Activated T-cell treated with anti-CD3 and anti-CD28 coated beads, Interleukin-2, amount 50 U/mL, for 4 hours (primary cell): ENCODE data around the gene KCNC3. TPM values are rescaled to one million over a fixed set of nuclear protein-coding genes. Genes with fewer than 3 reads are reported as not detected.

Experiments used
- ATAC-seq, 2 donors: fragments of 200-7000 bp; cut with Tn5 transposase; one replicate each; pipeline ENCODE4 v1.10.0; 2021
- DNase-seq: peaks from one replicate; pipeline ENCODE4 v3.0.0-alpha.2; 2020
- H3K27me3 Mint-ChIP-seq: one replicate; pipeline ENCODE4 v1.8.0; 2021; ENCODE audit warnings: low read depth, mixed read lengths
- H3K36me3 Mint-ChIP-seq: one replicate; pipeline ENCODE4 v1.8.0; 2022; ENCODE audit warnings: mixed read lengths; ENCODE audit not compliant: insufficient read depth
- H3K4me1 Mint-ChIP-seq: one replicate; pipeline ENCODE4 v1.8.0; 2021; ENCODE audit warnings: low read depth, mixed read lengths
- H3K4me3 Mint-ChIP-seq: one replicate; pipeline ENCODE4 v1.8.0; 2021; ENCODE audit warnings: mild to moderate bottlenecking, moderate library complexity, mixed read lengths
- H3K9me3 Mint-ChIP-seq: one replicate; pipeline ENCODE4 v1.8.0; 2021; ENCODE audit warnings: mixed read lengths
- total RNA-seq, 3 donors: library from RNA; stranded (reverse); gene quantifications; one replicate each; pipeline ENCODE4 v1.2.1, GENCODE V29; 2021

The KCNC3 gene
- total RNA-seq, 3 donors from 2014 or later = 4.1 to 5.6 (median 4.6) TPM

- no peaks in the 10 kb centered on the region for H3K4me1 Mint-ChIP-seq
- no peaks in the 10 kb centered on the region for H3K9me3 Mint-ChIP-seq
- no peak for DNase-seq
- no peak for ATAC-seq
- H3K36me3 Mint-ChIP-seq = no peaks in the 10 kb centered on the region
- peaks cover 28% of the 10 kb centered on the region for H3K27me3 Mint-ChIP-seq
- H3K4me3 Mint-ChIP-seq = no peak overlapping the region
Observed at GRCh38 chr19:50273821-50274220, 55.4 kb downstream of the KCNC3 start.

DNA sequence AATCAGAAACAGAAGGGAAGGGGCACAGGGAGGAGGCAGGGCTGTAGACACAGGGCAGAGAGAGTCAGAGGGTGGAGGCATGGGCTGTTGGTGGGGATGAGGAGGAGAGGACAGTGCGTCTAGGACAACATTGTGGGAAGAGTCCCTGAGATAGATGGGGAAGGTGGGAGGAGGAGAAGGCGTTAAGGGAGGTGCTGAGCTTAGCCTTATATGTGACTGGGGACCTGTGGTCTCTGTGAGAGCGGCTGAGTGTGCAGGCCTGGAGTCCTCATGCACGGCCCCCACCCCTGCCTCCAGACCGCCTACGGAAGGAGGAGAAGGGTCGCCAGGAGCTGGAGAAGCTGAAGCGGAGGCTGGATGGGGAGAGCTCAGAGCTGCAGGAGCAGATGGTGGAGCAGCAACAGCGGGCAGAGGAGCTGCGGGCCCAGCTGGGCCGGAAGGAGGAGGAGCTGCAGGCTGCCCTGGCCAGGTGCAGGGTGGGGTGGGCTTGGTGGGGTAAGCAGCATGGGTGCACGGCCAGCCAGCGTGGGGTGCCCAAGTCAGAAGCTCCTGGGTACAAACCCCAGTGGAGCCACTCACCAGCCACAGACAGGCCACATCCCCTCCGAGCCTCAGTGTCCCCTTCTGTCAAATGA is 56.8 kb downstream of the KCNC3 start:
- DNase-seq (no peak), ATAC-seq (no peak)
- Mint-ChIP-seq H3K27me3 (peaks cover 42% of the 10 kb centered on the region), H3K4me1 (no peaks in the 10 kb centered on the region), H3K36me3 (no peaks in the 10 kb centered on the region), H3K9me3 (no peaks in the 10 kb centered on the region), H3K4me3 (no peak overlapping the region)

DNA sequence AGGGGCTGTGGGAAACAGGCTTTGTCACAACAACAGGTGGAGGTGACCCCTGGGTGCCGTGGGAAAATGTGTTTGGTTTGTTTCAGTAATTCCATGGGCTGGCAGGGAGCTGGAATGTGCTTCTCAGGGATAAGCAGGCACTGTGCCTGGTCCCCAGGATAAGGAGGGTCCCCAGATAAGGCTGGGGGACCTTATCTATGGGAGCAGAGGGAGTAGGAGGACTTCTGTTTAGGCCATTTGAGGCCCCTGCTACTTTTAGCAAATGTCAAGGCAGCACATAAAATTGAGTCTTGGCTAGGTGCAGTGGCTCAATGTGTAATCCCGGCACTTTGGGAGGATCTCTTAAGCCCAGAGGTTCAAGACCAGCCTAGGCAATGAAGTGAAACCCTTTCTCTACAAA is 59.5 kb downstream of the KCNC3 start:
- no peak for ATAC-seq

DNA sequence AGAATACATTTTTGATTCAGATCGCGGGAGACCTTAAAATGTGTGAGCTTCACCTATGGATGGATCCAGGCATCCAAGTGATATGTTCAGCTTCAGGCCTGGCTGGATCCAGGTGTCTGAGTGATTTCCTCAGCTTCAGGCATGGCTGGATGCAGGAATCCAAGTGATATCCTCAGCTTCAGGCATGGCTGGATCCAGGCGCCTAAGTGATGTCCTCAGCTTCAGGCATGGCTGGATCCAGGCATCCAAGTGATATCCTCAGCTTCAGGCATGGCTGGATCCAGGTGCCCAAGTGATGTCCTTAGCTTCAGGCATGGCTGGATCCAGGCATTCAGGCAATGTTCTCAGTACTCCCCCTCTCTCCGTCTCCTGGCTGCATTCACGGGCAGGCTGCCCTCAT is 60.7 kb downstream of the KCNC3 start:
- Mint-ChIP-seq H3K9me3 (no peaks in the 10 kb centered on the region), H3K27me3 (peaks cover 31% of the 10 kb centered on the region), H3K4me3 (no peak overlapping the region), H3K4me1 (no peaks in the 10 kb centered on the region), H3K36me3 (no peaks in the 10 kb centered on the region)
- ATAC-seq (no peak), DNase-seq (no peak)

More for the DNA sequence above, 59.5 kb downstream of the KCNC3 start:
- H3K4me3 Mint-ChIP-seq = no peak overlapping the region
- H3K9me3 Mint-ChIP-seq = no peaks in the 10 kb centered on the region
- no peaks in the 10 kb centered on the region for H3K4me1 Mint-ChIP-seq
- no peaks in the 10 kb centered on the region for H3K36me3 Mint-ChIP-seq
- H3K27me3 Mint-ChIP-seq = peaks cover 31% of the 10 kb centered on the region
- DNase-seq = no peak

GRCh38 chr19:50268041-50268440 is 61.1 kb downstream of the KCNC3 start:
- peaks cover 31% of the 10 kb centered on the region for H3K27me3 Mint-ChIP-seq
- no peaks in the 10 kb centered on the region for H3K9me3 Mint-ChIP-seq
- ATAC-seq (no peak), DNase-seq (no peak)
- no peak overlapping the region for H3K4me3 Mint-ChIP-seq
- no peaks in the 10 kb centered on the region for H3K4me1 Mint-ChIP-seq
- H3K36me3 Mint-ChIP-seq = no peaks in the 10 kb centered on the region

GRCh38 chr19:50266896-50267295 is 62.3 kb downstream of the KCNC3 start:
- Mint-ChIP-seq H3K36me3 (no peaks in the 10 kb centered on the region), H3K4me3 (no peak overlapping the region), H3K4me1 (no peaks in the 10 kb centered on the region), H3K9me3 (no peaks in the 10 kb centered on the region), H3K27me3 (peaks cover 27% of the 10 kb centered on the region)
- ATAC-seq = peak; percentile 34 to 38
- peak; percentile 16 for DNase-seq

- ATAC-seq (no peak), DNase-seq (no peak)
- no peaks in the 10 kb centered on the region for H3K36me3 Mint-ChIP-seq
- H3K27me3 Mint-ChIP-seq = peaks cover 24% of the 10 kb centered on the region
- no peak overlapping the region for H3K4me3 Mint-ChIP-seq
- H3K9me3 Mint-ChIP-seq = no peaks in the 10 kb centered on the region
- H3K4me1 Mint-ChIP-seq = no peaks in the 10 kb centered on the region
Observed at GRCh38 chr19:50266041-50266440, 63.1 kb downstream of the KCNC3 start.

DNA sequence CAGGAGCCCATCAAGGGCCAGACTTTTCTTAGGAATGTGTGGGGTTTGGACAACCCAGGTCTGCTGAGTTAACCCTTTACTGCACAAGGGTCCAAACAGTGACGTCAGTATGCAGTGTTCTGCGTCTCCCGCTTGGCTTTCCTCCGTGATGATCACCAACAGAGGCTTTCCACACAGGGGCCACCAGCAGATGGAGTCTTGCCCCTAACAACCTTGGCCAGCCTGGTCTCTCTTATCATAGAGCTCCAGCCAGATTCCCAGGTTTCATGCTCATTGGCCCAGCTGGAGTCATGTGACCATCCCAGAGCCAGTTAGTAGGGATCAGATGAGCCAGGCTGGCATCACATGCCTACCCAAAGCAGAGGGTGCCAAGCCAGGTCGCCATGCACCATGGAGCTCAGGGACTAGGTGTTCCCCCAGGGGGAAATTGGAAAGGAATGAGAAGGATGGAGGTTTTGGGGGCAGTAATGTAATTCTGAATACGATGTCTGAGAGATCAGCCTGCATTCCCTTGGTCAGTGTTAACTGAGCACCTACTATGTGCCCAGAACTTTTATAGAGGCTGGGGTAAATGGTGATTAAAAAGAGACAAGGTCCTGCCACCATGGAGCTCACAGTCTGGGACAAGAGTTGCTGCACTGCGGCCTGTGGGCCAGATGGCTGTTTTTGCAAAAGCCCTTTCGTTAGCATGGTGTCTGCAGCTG is 64.5 kb downstream of the KCNC3 start:
- no peaks in the 10 kb centered on the region for H3K4me1 Mint-ChIP-seq
- no peaks in the 10 kb centered on the region for H3K9me3 Mint-ChIP-seq
- ATAC-seq (no peak), DNase-seq (no peak)
- no peak overlapping the region for H3K4me3 Mint-ChIP-seq
- peaks cover 20% of the 10 kb centered on the region for H3K27me3 Mint-ChIP-seq
- H3K36me3 Mint-ChIP-seq = no peaks in the 10 kb centered on the region

GRCh38 chr19:50263176-50263575 is 66.0 kb downstream of the KCNC3 start:
- Mint-ChIP-seq H3K4me1 (no peaks in the 10 kb centered on the region), H3K4me3 (no peak overlapping the region), H3K36me3 (no peaks in the 10 kb centered on the region), H3K27me3 (peaks cover 10% of the 10 kb centered on the region), H3K9me3 (no peaks in the 10 kb centered on the region)
- ATAC-seq (no peak), DNase-seq (no peak)

Other genes with a start within 250 kb of the KCNC3 start
- not detected for gene IZUMO2, start 166.1 kb downstream of the KCNC3 start, total RNA-seq
- under 1 TPM; 0.25 to 0.63 (median 0.34) TPM for gene MYH14, start 125.8 kb downstream of the KCNC3 start, total RNA-seq
- gene NAPSA, start 36.3 kb upstream of the KCNC3 start, total RNA-seq = 10 to 100 TPM in 2 of 3 donors, 1 to 10 TPM in 1; 9.1 to 21.1 (median 10.4) TPM
- 100 to 1,000 TPM; 106 to 107 (median 106) TPM for gene NR1H2, start 47.1 kb upstream of the KCNC3 start, total RNA-seq
- 100 to 1,000 TPM; 182 to 246 (median 214) TPM for gene POLD1, start 55.0 kb upstream of the KCNC3 start, total RNA-seq
- 1 to 10 TPM; 1.9 to 6.7 (median 2.1) TPM for gene SPIB, start 89.6 kb upstream of the KCNC3 start, total RNA-seq
- gene MYBPC2, start 103.5 kb upstream of the KCNC3 start, total RNA-seq = under 1 TPM in 2 of 3 donors, not detected in 1; 0.08 to 0.60 TPM
- 100 to 1,000 TPM; 111 to 122 (median 117) TPM for gene EMC10, start 147.1 kb upstream of the KCNC3 start, total RNA-seq
- gene GARIN5A, start 147.5 kb upstream of the KCNC3 start, total RNA-seq = under 1 TPM; 0.26 to 0.84 (median 0.66) TPM
- 10 to 100 TPM; 51.7 to 59.4 (median 55.6) TPM for gene JOSD2, start 181.8 kb upstream of the KCNC3 start, total RNA-seq
- not detected for gene ASPDH, start 184.5 kb upstream of the KCNC3 start, total RNA-seq
- not detected for gene LRRC4B, start 239.1 kb upstream of the KCNC3 start, total RNA-seq